ENCODE results near the gene HSPBP1.

The HSPBP1 gene

DNA sequence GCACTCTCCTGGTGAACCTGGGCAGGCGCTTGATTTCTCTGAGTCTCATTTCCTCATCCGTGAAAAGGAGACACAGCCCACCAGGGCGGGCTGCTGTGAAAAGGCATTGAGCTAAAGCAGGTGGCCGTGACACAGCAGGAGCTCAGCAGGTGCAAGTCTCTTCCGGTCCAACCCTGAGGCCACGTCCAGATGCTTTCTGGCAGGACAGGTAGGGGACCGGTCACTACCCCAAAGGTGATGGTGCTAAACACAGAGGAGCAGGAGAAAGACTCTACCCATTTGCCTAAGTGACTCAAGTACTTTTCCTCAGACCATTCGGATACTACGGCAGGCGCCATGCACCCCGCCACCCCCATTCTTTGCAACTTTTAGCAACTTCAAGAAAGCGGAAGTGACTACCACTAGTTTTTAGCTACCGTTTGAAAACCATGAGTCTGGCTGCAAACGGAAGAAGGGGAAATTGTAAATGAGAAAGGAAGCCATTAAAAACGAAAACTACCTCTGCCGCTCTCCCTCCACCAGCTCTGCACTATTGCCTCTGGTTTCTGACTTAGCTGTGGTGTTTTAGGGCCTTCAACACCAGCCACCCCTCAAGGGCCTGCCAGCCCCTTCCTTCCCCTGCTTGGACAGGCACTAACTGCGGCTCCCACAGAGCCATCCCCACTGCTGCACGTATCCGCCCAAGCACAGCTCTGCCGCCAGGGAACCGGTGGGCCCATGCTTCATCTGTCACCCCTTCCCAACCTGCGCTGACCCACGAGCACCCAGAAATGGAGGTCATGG lies 25.9 kb downstream of the HSPBP1 start:
- DNase-seq, result no peak

DNA sequence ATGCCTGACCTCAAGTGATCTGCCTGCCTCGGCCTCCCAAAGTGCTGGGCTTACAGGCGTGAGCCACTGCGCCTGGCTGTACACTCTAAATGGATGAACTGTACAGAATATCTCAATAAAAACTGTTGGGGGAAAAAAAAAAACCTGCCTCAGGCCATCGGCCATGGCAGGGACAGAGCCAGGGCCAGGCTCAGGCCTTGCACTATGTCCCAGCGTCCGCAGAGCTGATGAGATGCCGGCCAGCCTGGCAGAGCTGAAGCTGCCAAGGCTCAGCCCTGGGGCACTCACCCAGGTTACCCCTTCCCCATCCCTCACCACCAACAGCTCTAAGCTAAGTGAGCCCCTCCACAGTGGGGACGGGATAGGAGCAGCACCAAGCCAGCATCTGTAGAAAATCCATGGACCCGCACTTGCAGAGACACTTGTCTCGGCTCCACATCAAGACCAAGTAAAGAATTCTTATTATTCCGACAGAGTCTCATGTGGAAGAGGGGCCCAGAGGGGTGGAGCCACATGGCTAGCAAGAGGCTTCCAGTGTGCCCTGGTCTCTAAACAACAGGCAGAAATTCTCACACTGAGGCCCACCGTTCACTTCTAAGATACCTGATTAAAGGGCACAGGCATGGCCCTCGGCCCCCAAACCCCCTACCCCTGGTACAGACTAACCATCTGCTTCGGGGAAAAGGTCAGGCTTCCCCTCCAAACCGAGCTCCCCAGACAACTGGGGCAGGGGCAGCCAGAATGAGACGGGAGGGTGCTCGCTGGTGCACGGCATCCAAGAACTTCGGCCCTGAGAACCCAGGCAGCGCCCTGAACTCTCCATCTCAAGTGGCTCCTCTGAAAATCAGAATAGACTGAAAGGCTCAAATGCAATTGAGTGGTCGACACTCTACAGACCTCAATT lies 26.9 kb downstream of the HSPBP1 start:
- DNase-seq, result no peak

DNA sequence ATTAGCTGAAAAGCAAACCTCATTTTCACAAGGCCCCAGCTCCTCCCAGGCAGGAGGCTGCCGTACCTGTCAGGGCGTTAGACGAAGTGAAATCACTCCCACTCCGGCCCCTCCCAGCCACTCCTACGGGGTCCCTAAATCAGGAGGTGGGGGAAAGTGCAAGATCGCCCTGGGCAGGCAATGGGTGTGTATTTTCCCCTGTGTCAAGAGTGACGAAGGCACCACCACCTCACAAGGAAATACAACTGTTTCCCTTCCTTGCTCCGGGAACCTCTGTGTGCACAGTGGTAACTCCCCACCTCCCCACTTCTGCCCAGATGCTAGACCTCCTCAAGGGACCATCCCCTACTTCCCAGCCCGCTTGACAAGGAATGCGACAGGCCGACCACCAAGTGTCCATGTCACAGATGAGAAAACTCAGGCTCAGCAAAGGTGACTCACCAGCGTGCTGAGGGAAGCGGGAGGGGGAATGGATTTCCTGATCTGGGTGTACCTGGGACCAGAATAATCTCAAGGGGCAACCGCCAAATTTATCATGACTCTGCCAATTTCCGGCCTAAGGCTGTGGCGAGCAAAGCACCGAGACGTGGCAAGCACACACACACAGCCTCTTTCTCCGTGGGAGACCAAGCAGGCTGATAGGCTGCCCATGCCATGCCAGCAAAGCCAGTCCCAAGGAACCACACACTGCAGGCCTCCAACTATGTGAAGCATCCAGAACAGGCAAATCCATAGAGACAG lies 28.4 kb downstream of the HSPBP1 start:
- no peak for DNase-seq

GRCh38 chr19:55250262-55251036 lies 29.5 kb downstream of the HSPBP1 start:
- no peak for DNase-seq

- no peak for DNase-seq
Observed at GRCh38 chr19:55249841-55250240, 30.1 kb downstream of the HSPBP1 start.

GRCh38 chr19:55248704-55249103 lies 31.2 kb downstream of the HSPBP1 start:
- no peak for DNase-seq

- no peak for DNase-seq
Observed at GRCh38 chr19:55248166-55248675, 31.7 kb downstream of the HSPBP1 start.

DNA sequence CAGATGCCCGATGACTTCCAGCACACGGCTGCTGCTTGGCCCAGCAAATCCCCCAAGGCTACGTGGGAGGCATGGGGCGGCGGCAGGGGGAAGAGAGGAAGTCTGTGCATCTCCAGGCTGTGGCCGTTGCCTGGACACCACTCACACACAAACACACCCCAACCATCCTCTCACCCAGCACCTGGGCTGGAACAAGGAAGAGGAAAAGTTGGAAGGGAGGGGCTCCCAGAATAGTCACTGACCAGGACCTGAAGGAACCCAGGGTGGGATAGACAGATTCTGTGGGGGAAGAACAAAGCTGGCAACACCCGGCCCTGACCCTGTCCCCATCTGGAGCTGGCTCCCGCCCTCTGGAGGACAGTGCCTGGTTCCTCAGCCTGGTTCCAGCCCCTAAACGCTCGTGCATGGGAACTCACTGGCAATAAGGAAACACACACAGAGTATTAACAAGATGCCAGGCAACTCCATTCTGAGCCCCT lies 32.2 kb downstream of the HSPBP1 start:
- no peak for DNase-seq

DNA sequence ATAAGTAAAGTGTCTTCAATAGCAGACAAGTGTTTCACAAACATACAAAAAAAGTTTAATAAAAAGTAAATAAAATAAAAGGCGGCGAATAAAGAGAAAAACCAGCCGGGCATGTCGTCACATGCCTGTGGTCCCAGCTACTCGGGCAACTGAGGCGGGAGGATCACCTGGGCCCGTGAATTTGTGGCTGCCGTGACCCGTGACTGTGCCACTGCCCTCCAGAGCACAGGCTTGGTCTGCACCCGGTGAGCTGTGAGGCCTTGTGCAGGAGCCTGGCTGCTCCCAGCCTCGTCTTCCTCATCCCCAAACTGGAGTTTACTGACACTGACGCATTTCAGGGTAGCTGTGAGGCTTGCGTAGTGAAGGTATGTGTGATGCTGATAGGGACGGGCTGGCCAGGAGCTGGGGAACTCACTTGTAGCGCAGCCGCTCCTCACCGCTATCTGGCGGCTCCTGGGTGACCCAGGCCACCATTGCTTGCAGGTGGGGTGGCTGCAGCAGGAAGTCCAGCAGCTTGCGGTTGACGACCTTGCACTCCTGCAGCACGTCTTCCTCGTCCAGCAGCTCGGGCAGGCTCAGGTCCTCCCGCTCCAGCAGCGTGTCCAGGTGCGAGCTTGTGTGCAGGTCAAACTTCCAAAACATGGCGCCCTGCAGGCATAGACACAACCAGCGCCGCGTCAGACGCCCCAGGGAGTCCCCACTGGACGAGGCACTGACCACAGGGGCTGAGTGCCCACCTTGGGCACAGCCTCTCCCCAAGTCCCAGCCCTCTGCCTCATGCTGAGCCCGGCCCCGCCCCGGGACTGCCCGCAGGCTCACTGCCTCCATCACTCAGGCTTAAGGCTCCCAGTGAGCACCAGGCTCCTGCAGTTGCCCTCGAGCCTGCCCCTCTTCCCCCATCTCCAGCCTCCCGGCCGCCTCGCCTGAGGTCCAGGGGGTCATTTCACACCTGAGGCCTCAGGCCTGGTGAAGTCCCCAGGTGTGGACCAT lies 33.2 kb downstream of the HSPBP1 start:
- DNase-seq, result no peak

DNA sequence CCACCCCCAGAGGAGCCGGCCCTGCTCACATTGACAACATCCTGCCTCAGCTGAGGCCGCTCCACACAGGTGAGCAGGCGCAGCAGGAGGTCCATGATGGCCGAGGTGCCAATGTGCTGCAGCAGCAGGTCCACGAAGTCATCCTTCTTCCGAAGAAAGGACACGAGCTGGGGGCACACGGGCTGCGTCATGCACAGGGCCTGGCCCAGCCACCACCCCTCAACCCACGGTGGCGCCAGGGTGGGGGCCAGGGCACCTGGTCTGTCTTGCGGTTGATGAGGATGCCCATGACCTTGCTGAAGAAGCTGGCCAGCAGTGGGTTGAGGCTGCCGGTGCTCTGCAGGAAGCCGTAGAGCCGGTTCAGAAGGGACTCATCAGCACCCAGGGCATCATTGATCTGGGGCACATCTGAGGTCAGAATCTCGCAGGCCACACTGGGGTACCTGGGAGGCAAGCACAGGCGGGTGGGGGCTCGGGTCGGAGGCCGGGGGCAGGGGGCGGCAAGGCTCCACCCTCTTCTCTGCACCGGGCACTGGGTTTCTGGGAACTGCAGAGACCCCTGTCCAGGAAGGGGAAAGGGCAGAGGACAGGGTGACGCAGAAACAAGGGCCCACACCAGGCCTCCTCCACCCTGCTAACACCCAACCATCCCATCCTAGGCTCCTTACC lies 34.5 kb downstream of the HSPBP1 start:
- DNase-seq, result no peak

GRCh38 chr19:55244004-55244680 lies 35.8 kb downstream of the HSPBP1 start:
- no peak for DNase-seq

- DNase-seq, result no peak
Observed at GRCh38 chr19:55242517-55242916, 37.4 kb downstream of the HSPBP1 start.

GRCh38 chr19:55241935-55242464 lies 37.9 kb downstream of the HSPBP1 start:
- DNase-seq, result no peak

GRCh38 chr19:55241143-55241934 lies 38.6 kb downstream of the HSPBP1 start:
- no peak for DNase-seq

- DNase-seq, result no peak
Observed at GRCh38 chr19:55240713-55241020, 39.2 kb downstream of the HSPBP1 start.

DNA sequence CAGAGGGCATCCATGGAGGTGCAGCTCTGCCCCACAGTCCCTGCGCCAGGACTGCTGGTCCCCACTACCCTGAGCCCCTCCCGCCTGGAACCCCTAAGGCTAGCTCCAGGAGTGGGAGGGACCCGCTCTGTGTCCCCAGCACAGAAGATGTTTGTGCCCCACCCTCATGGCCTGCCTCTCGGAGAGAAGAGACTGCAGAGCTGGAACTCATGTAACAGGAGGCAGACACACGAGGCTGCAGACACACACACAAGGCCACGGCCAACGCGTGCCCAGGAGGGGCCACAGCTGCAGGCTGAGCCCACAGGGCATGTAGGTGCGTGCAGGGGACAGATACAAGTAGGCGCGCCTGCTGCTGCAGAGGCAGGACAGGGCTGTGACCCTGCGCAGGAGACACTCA lies 40.9 kb downstream of the HSPBP1 start:
- DNase-seq, result no peak

- DNase-seq, result no peak
Observed at GRCh38 chr19:55238030-55238429, 41.9 kb downstream of the HSPBP1 start.

GRCh38 chr19:55232986-55233385 lies 46.9 kb downstream of the HSPBP1 start:
- DNase-seq, result no peak

- no peak for DNase-seq
Observed at GRCh38 chr19:55232286-55232602, 47.7 kb downstream of the HSPBP1 start.
